UCSD-AML1 (cell line): ENCODE results near the gene DPP10.

Experiments used
- DNase-seq: peaks from one replicate; lab custom pipeline; 2025; ENCODE audit not compliant: unreplicated experiment; lab: John Stamatoyannopoulos, UW

Gene DPP10

DNA sequence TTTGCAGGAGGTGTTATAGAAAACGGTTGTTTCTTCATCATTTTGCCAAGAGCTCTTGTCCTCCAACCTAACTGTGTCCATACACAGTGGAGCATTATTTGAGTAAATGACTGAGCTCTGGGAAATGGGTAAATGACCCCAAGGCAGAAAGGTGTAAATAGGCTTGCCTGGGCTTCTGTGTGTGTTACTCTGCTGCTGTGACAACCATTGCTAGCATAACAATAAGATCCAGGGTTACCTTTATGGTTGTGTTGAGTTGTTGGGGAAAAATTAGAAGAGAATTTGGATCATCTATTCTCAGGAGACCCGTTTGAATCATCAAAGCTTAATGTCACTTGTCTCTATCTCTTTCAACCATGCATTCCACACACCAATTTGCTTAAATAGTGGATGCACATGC, 672.7 kb downstream of the DPP10 start:
- no peak for DNase-seq

DNA sequence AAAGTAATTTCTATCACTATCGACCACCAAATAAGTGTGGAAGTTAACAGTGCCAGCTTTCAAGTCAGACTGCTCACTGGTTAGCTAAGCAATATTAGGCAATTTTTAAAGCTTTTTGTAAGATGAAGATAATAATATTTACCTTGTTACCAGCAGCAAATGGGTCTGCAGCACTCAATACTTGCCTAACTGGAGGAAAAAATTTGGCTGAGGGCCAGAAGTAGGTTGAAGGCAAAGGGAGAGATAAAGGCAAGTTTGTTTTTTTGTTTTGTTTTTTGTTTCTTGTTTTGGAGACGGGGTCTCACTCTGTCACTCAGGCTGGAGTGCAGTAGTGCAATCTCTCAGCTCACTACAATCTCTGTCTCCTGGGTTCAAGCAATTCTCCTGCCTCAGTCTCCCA, 675.9 kb downstream of the DPP10 start:
- DNase-seq = no peak

DNA sequence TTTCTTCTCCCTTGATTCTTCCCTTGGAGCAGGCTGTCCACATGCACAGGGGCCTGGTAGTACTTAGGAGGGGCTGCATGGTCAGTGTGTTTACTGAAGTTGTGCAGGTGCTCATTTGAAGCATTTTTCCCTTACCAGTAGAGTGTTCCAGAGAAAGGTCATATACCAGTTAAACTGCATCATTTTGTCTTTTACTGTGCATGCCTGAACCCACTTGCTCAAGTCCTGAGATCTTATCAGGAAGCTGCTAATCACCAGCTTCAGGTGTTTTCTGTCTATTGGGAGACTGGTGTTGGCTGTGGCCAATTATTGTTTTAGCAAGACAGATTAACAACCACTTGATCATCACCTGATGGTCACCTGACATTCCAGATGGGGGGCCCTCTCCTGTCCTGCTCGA, 676.6 kb downstream of the DPP10 start:
- DNase-seq = no peak

DNA sequence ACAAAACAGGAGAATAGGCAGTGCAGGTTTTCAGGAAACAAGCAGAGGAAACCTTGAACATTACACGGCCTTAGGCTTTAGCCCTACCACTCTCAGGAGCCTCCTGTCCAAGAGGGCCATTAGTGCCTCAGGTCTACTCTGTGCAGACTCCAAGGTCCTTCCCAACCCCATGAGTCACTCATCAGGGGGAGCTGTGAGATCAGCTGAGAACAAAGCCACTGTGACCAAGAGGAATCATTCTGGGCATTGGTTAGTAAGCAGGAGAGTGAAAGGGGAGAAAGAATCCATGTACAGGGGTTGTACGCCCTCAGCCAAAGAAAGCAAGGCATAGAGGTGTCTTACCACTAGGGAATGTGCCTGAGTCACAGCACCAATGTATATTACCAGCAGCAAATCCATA, 680.3 kb downstream of the DPP10 start:
- DNase-seq = no peak

DNA sequence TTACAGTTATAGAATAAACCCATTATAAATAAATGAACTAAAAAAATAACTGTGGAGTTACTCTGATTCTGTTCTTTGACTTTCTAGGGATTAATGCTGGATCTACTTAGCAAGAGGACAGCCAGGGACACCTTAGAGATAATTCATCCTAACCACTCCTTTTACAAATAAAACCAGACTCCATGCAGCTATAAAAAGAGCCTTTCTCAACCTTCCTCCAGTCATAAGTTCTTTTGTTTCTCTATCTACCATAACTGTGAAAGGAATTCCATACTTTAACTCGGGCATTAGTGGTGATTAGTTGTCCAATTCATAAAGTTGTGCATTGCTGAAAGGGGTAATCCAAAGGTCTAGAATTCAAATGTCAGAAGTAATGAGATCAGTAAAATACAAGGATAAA, 682.4 kb downstream of the DPP10 start:
- no peak for DNase-seq

DNA sequence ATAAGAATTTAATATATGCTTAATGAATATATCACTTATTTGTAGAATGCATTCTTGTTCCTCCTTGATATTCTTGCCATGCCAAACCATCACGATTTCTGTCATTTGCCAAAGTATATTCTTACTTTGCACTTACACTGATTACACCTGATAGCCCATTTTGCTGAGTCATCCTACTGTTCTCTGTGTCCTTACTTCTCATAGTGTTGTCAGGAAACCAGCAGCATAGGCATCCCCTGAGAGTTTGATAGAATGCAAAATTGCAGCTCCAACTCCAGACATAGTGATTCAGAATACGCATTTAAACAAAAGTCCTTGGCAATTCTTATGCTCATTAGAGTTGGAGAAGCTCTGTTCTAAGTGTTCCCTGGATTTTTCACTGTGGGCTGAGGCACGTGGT, 687.1 kb downstream of the DPP10 start:
- no peak for DNase-seq

DNA sequence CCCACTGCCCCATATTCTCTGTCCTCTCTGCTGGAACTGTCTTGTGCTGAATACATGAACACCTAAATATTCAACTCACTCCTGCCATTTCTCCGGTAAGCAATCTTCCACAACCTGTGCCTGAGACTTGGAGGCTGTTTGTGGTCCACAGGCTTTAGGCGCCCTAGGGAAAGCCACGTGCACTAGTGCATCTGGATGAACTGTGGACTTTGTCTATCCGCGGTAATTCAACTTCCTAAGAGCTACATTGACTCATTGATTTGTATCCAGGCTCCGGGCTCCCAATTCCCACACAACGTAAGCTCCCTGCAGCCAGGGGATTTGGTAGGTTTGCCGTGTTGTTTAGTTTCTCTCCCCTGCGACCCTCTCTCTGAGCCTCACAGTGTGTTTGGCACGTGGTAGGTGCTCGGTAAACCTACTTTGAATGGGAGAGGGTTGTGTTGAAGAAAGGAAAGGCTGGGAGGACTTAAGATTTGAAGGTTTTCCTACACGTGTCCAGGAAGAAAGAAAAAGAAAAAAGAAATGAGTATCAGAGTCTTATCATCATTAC, 718.2 kb downstream of the DPP10 start:
- DNase-seq = no peak

DNA sequence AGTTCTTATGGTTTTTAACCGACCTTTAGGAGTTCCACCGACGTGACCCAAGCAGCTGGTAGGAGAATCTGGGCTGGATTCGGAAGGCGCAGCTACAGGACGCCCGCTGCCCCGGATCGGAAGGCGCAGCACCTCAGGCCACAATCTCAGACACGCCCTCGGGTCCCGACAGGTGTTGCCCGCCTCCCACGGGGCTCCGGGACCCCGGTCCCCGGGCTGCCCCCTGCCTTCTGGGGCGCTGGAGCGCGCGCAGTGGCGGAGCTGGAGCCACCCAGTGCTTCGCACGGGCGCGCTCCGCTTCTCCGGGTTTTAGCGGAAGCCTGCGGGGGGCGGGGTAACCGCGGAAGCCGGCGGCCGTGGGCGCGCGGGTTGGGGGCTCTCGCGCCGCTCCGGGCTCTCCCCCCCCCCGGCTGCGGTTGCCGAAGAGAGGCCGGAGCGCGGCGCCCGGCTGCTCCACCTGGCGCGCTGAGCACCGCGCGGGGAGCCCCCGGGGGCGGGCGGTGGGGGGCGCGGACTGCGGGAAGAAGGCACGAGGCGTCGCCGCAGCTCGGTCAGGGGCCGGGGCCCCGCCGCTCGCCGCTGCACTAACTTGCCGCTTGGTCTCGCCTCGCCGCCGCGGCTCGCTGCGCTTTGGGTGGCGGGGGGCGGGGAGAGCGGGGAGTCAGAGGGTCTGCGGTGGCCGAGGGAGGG, 718.8 kb downstream of the DPP10 start:
- no peak for DNase-seq

DNA sequence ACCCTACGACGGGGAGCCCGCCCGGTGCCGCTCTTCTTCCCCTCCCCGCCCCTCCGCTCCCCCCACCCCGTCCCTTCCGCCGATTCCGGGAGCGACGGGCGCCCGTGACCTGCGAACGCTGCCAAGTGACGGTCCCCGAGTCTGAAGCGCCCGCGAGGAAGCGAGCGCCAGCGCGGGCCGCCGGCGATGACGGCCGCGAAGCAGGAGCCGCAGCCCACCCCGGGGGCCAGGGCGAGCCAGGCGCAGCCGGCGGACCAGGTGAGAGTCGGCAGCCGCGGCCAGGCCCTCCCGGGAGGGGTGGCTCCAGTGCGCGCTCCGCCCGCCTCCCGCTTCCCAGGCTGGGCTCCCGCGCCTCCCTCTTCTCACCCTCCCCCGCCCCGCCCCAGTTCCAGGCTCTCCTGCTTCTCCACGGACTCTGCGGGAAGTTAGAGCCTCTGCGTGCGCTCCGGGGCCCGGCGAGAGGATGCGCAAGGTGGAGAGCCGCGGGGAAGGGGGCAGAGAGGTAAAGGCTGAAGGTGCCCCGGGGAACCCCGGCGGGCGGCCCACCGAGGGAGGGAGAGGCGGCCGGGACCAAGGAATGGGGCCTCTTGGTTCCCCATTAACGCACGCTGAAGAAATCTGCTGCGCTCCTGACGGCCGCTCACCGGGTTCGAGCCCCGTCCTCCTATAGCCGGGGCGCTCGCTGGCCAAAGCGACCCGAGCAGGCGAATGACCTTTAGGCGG, 719.5 kb downstream of the DPP10 start:
- no peak for DNase-seq

DNA sequence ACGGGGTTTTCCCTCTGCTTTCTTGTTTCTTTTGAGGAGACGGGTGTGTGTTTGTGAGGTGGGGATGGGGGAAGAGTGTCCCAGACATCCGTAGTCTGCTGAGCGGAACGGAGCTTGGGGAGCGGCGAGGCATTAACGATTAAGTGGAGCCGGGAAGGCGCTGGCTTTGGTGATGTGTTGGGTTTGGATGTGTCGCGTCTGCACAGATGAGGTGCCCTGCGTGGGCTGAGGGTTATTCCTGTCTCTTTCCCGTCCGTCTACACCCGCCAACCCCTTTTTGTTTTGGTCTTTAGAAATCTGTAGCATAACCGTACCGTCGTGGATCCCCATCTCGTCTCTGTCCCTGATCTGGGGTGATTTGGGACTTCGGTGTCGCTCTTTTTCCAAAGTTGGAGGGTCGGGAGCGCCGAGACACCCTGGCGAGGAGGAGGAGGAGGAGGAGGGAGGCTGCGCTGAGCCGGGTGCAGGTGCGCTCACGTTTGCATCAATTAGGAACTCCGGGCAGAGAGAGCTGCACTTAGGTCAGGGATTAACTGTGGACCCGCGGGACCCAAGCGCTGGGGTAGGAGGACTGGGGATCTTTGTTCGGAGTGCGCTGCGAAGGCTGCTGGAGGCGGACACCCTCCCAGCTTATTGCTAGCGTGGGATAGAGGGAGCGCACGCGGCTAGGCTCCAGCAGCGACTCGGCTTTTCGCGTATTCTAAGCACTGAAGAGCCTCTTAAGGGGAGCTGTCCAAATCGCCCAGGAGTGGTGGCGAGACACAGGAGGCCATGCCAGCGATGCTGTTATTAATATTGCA, 720.3 kb downstream of the DPP10 start:
- no peak for DNase-seq

DNA sequence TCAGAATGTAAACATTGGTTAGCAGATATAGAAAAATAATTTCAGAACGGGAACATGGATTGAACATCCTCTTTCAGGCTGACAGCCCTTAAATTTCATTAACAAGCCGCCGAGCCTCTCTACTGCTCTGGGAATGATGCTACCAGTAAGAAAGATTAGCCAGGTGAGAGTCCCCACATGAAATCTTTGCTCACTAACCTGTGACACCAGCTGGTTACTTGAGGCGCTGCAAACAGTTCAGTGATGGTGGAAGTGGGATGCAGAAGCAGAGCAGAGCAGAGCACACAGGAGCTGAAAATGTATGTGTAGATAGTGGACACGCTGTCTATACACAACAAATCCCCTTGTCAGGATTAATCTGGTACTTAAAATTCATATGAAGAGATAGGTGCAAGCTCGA, 721.1 kb downstream of the DPP10 start:
- DNase-seq = no peak

DNA sequence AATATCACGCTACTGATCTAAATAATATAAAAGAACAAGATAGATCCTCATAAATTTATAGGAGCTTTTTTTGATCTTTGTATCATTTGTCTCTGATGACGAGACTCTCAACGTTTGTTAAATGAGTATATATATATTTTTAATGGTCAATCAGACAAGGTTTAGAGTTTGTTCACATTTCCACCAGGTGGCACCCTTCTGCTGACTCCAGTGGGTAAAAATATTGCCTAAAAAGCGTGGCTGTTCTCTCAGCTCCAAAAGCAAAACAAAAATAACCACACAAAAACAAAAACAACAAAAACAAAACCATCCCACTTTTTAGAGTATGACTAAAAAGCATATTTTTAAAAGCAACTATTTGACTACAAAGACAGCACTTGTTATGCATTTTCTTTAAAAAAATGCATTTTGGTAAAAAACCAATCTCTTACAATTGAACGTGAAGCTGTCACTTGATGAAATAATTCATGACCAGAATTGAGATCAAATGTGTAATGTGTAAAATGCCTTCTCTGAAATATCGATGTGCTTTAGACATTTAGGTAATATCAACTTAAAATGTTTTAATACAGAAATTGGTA, 723.2 kb downstream of the DPP10 start:
- DNase-seq = no peak

DNA sequence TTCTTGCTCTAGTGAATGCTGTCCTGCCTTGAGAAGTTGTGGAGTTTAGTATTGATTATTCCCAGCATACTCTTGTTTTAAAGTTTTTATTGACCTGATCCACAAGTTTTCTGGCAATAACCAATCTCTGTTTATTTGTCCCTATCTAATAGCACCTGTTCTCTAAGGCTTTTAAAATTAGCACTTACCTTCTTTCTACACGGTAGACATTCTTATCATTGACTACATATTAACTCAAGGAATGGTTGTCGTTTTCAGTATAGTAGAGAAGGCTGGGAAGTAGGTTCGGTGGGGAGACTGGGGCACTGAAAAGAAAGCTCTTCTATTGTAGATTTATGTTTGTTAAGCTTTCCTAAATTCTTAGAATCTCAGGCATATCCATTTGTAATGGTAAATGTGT, 726.0 kb downstream of the DPP10 start:
- no peak for DNase-seq

DNA sequence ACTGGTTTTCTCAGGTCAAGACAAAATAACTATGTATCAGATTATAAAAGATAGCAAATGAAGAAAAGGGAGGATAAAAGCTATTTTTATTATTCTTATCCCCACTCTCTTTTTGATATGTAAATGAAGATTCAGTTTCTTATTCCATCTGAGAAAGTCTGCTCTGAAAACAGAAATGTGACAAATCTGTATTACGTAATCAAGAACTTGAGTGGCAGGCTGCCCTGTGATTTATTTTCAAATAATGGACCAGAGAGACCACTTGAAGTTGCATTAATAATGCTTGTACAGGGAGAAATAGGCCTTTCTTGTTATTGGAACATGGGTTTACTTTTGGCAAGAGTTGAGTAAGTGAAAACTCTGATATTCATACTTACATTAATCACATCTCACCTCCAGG, 727.4 kb downstream of the DPP10 start:
- no peak for DNase-seq

DNA sequence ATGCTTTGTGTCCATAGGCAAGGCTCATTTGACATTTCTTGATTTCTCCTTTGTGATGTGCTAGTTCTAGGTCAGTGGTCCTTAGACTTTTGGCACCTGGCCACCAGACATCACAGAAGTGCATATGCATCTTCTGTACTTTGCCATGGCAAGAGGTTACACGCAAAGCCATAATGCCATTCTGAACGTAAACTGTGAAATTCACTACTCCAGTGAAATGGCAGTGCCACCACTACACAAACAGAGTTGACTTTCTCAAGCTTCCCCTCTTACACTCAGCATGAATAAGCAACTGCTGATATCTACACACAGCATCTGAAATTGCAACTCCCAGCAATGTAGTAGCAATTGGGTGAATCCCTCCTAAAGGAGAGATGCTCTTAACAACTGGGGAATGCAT, 729.3 kb downstream of the DPP10 start:
- no peak for DNase-seq

DNA sequence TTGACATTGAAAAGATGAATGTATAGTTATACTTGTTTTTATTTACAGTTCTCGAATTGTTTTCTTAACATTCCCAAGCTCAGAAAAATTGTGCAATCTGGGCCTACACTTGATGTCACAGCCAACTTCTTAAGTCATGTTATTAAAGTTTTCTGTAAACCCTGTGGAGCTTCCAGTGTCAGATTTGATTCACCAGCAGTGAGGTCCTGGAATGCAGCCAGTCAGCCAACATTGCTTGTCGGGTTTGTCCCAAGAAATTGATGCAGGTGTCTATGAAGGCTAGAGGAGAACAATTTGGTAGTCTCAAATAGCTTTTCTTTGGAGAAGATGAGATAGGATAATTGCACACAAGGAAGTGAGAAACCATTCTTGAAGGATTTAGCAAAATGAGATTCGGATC, 732.2 kb downstream of the DPP10 start:
- DNase-seq = no peak

DNA sequence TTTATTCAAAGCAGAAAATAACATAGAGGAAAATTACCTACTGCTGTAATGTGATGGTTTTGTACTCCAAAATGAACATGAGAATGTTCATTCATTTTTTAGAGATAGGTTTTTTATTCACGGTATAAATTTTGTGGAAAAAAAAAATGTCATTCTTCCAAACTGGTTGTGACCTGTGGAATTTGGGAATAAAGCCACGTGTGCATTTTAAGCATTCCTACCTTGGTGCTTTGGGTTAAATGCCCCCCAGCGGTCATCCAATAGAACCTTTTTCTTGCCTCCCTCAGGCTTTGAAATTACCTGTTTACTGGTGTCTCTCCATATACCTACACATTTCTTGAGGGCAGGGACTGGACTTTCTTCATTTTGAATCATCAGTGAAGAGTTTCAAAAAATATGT, 740.7 kb downstream of the DPP10 start:
- DNase-seq = no peak

DNA sequence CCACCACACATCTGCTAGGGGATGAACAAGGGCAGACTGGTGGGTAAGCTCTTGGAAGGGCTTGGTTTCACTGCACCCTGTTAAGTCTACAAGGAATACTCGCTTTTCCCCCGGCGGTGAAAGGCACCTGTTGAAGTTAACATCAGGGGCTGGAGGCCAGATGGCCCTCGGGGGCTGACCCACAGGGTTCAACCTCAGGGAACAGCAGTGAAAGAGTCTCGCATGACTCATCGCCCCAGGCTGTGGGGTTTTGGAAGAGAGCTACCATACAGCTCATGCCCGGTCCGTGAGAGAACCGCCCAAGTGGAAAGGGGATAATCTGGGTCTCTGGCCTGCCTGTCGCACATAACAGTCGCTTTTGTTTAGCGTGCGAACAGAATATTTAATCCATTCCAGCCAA, 748.0 kb downstream of the DPP10 start:
- DNase-seq = no peak

DNA sequence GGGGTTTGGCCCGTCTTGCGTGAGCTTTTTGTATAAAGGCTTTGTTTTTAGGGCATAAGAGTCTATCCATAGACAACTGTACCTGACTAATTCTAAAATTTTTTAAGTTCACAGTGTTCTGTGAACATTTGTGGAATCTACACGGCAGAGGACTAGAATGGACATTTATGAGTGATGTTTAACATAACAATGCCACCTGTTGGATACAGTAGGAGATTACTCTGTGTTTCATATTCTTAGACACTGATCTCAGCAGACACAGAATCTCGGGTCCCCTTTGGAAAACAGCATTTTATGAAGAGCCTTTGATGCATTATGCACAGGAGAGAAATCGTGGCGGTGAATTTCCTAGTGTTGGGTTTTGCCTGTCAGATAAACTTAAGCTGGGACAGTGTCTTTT, 752.2 kb downstream of the DPP10 start:
- DNase-seq = no peak

DNA sequence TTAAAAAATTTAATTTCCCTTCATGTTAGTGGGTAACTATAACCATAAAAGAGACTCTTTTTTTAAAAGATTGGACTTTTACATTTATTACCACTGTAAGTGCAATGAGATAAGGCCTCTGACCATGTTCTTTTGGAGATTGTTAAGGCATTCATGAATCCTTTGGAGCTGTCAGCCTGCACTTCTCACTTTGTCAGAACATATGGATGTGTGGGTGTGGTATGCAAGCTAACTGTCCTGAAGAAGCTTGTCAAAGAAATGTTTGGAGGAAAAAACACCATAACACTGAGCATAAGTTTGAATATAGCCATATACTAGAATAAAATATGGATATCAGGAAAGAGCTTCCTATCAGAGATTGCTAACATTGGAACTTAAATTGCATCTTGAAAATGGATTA, 754.1 kb downstream of the DPP10 start:
- no peak for DNase-seq

DNA sequence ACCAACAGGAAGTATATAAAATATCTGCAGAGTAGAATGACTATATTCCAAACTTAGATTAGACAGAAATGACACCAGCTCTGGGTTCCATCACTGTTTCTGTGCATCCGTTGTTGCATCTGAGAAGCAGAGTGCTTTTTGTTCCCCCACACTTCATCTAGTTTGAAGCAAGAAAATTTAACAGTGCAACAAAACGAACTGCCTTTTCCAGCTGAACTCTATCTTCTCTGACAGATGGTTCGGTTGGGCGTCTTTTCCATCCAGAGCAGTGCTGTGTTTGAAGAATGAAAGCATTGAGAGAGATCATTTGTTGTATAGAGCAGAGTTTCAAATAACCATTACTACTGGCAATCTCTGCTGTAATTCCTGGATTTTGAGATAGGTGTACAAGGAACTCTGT, 757.5 kb downstream of the DPP10 start:
- no peak for DNase-seq

DNA sequence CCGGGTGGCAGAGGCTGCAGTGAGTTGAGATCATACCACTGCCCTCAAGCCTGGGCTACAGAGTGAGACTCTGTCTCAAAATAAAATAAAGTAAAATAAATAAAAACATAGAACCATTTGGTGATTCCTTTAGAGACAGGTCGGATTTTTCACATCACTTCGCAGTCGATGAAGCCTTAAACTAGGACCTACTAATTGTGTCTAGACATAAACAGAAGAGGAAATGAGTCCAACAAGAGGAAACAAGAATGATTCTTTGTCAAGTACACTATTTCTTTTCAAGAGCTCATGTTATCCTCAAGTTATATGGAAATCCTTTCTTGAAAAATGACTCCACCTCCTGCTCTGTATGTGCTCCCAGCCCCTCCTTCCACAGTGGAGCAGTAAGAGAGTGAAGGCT, 758.9 kb downstream of the DPP10 start:
- DNase-seq = no peak
